ENCODE measurements around the gene PPP1R7.

The PPP1R7 gene

DNA sequence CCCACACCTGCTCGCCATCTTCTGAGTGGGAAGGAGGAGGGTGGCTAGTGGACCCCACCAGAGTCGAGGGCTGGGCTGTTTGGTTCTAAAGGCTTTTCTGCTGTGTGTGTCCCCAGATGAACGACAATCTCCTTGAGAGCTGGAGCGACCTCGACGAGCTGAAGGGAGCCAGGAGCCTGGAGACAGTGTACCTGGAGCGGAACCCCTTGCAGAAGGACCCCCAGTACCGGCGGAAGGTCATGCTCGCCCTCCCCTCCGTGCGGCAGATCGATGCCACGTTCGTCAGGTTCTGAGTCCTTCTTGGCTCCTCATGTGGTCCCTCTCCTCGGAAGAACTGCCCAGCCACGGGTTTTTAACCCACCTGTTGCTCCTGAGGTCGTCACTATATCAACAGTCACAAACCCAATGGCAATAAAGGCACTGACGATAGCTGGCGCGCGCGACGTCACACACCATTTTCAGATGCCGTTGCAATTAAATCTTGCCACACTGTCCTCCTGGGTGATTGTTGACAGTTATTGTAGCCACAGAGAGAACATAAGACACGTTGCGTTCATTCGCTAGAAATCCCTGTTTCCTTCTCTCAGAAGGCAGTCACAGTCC, 32.4 kb downstream of the PPP1R7 start:
- ChIA-PET CTCF (interaction anchor here (1.2 kb wide), 1 partner anchor 270 kb away, joined by 6 read pairs; no protein-coding TSS in a partner anchor), POLR2A (ENCODE audit: low non-redundant PET) (no interaction called here)
- TF ChIP-seq, protein P1, sequence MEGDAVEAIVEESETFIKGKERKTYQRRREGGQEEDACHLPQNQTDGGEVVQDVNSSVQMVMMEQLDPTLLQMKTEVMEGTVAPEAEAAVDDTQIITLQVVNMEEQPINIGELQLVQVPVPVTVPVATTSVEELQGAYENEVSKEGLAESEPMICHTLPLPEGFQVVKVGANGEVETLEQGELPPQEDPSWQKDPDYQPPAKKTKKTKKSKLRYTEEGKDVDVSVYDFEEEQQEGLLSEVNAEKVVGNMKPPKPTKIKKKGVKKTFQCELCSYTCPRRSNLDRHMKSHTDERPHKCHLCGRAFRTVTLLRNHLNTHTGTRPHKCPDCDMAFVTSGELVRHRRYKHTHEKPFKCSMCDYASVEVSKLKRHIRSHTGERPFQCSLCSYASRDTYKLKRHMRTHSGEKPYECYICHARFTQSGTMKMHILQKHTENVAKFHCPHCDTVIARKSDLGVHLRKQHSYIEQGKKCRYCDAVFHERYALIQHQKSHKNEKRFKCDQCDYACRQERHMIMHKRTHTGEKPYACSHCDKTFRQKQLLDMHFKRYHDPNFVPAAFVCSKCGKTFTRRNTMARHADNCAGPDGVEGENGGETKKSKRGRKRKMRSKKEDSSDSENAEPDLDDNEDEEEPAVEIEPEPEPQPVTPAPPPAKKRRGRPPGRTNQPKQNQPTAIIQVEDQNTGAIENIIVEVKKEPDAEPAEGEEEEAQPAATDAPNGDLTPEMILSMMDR (conservative IDR thresholded peaks at IDR 0.05; ENCODE audit: low read depth): no peak
- no peak overlapping the region for H3K27ac ChIP-seq
- no peak for DNase-seq (ENCODE audit: low spot score)

DNA sequence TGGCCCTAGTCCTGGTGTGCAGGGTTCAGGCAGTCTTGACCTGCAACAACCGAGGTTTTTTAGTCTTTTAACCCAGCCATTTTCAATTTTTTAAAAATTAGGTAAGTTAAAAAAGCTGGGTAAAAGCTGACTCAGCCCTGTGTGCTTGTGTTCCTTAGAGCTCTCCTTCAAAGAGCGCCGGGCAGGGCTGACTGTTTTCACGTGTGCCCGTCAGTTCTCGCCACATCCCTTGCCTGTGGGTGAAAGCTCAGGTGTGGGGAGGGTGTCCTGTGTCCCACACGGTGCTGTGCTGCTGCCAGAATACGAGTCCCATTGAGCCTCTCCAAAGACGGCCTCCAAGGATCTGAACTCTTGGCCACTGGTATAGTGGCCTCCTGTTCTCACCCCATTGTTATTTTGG, 33.0 kb downstream of the PPP1R7 start:
- DNase-seq (ENCODE audit: low spot score): no peak
- ChIA-PET POLR2A (ENCODE audit: low non-redundant PET) (no interaction called here), CTCF (no interaction called here)
- H3K27ac ChIP-seq: no peak overlapping the region
- TF ChIP-seq, protein P1 (conservative IDR thresholded peaks at IDR 0.05; ENCODE audit: low read depth): no peak

DNA sequence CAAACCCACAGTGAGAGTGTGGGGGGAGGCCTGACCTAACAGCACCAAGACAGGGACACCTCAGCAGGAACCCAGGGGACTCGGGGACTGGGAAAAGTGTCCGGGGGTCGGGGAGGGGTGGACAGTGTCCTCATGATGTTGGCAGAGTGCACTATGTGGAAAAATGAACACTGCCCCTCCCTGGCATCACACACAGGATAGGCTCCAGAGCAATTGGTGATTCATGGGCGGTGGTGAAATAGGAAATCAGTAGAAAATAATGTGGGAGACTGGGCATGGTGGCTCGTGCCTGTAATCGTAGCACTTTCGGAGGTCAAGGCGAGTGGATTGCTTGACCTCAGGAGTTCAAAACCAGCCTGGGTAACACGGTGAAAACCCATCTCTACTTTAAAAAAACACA, 34.6 kb downstream of the PPP1R7 start:
- POLR2A ChIA-PET (ENCODE audit: low non-redundant PET): no interaction called here
- no peak overlapping the region for H3K27ac ChIP-seq
- TF ChIP-seq, protein P1 (conservative IDR thresholded peaks at IDR 0.05; ENCODE audit: low read depth): no peak
- CTCF ChIA-PET: no interaction called here
- DNase-seq (ENCODE audit: low spot score): no peak

DNA sequence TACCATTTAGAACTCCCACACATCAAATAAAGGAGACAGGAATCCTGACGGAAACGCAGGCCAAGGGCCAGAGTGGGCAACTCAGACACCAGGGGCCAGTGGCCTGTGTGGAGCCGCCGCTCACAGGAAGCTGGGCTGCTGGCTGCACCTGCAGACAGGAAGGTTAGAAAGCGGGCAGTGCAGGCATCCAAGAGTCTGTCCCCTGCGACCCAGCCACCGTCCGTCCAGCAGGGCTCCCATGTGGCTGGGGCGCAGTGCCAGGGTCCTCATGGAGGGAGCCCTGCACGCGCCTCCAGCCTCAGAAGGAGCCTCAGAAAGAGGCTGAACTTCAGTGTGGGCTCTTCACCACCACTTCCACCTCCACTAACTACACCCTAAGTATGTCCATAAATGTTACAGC, 35.7 kb downstream of the PPP1R7 start:
- H3K27ac ChIP-seq: no peak overlapping the region
- no peak for DNase-seq (ENCODE audit: low spot score)
- TF ChIP-seq, protein P1 (conservative IDR thresholded peaks at IDR 0.05; ENCODE audit: low read depth): no peak
- POLR2A ChIA-PET (ENCODE audit: low non-redundant PET): no interaction called here
- CTCF ChIA-PET: no interaction called here

DNA sequence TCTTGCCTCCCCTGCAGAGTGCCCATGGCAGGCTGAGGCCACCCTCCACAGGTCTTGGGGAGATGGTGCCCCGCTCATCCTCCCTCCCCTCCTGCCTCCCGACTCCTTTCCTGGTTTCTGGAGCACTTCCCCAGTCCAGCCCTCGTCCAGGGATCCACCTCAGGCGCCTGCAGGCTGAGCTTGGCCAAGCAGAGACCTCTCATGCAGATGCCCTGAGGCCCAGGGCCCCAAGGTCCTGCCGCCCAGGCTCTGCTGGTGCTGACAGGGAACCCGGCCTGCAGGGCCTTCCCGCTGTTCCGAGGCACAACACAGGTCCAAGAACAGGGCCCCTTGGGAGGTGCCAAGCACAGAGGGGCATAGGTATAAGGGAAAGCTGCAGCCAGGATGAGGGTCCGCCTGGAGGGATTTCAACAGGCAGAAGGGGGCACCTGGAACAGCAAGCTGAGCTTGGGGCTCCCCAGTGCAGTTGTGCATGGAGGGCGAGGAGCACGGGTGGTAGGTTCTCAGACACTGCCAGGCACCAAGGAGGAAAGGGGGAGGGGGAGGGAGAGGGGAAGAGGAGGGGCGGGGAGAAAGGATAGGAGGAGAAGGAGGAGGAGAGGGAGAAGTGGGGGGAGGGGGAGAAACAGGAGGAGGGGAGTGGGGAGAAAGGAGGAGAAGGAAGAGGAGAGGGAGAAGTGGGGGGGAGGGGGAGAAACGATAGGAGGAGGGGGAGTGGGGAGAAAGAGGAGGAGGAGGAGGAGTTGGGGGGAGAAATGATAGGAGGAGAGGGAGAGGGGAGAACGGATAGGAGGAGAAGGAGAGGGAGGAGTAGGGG, 37.0 kb downstream of the PPP1R7 start:
- ChIA-PET CTCF (interaction anchor here (0.6 kb wide), 1 partner anchor 1920 kb away, joined by 3 read pairs; no protein-coding TSS in a partner anchor), POLR2A (ENCODE audit: low non-redundant PET) (no interaction called here)
- no peak for DNase-seq (ENCODE audit: low spot score)
- H3K27ac ChIP-seq: no peak overlapping the region
- TF ChIP-seq, protein P1 (conservative IDR thresholded peaks at IDR 0.05; ENCODE audit: low read depth): no peak

DNA sequence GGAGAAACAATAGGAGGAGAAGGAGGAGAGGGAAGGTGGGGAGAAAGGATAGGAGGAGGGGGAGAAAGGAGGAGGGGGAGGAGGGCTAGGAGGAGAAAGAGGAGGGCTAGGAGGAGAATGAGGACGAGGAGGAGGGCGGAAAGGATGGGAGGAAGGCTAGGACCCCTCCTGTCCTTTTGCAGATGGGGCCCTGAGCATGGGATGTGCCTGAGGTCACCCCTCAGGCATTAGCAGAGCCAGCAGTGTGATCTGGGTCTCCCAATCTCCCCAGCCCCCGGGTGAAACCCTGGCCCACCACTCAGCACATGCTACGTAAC, 37.6 kb downstream of the PPP1R7 start:
- CTCF ChIA-PET: interaction anchor here (0.6 kb wide), 1 partner anchor 1921 kb away, joined by 3 read pairs; no protein-coding TSS in a partner anchor
- no peak for DNase-seq (ENCODE audit: low spot score)

More for the DNA sequence above, 37.6 kb downstream of the PPP1R7 start:
- TF ChIP-seq, protein P1 (conservative IDR thresholded peaks at IDR 0.05; ENCODE audit: low read depth): no peak
- POLR2A ChIA-PET (ENCODE audit: low non-redundant PET): no interaction called here
- no peak overlapping the region for H3K27ac ChIP-seq
